ENCODE measurements around the gene GIT1. TPM values are rescaled to one million over a fixed set of nuclear protein-coding genes. Genes with fewer than 3 reads are reported as not detected.

The GIT1 gene
- total RNA-seq, 6 donors from 2014 or later = 34.6 to 88.4 (median 45.5) TPM

GRCh38 chr17:29588562-29589411 is 661 bp downstream of the GIT1 start:
- DNase-seq = peak in 1 of 2 donors; percentile 89
- no peaks in the 10 kb centered on the region for H3K36me3 ChIP-seq
- TF ChIP-seq CTCF (IDR thresholded peaks at IDR 0.05) (peak in 2 of 6 experiments; percentile 6 to 7), EP300 (IDR thresholded peaks at IDR 0.05) (no peak), POLR2AphosphoS5 (IDR thresholded peaks at IDR 0.05) (peak in 1 of 2 donors; percentile 2), POLR2A (IDR thresholded peaks at IDR 0.05) (no peak)
- WGBS, 2 donors = 2% methylated on average over 24 of the region's 72 CpGs; no CpG with 5 or more reads in 1 of the 2 donors
- no peaks in the 10 kb centered on the region for H3K9me3 ChIP-seq
- ATAC-seq (ENCODE audit: low FRiP score in 2 of 2) = no peak
- peaks cover 75 to 79% (median 78%) of the 10 kb centered on the region in 4 donors for H3K4me1 ChIP-seq
- H3K27ac ChIP-seq = peak overlapping the region; percentile 84 to 92 (median 89)
- peak overlapping the region; percentile 54 to 95 (median 82) for H3K4me3 ChIP-seq
- peaks cover 0 to 3% (median 0%) of the 10 kb centered on the region in 4 donors for H3K27me3 ChIP-seq

GRCh38 chr17:29588017-29588561 is 1.4 kb downstream of the GIT1 start:
- TF ChIP-seq CTCF (IDR thresholded peaks at IDR 0.05) (no peak), POLR2AphosphoS5 (IDR thresholded peaks at IDR 0.05) (peak; percentile 31 to 42), EP300 (IDR thresholded peaks at IDR 0.05) (no peak), POLR2A (IDR thresholded peaks at IDR 0.05) (peak in 1 of 4 donors; percentile 26)
- peaks cover 75 to 83% (median 79%) of the 10 kb centered on the region in 4 donors for H3K4me1 ChIP-seq
- H3K36me3 ChIP-seq = peaks cover 0 to 5% (median 0%) of the 10 kb centered on the region in 4 donors
- ATAC-seq (ENCODE audit: low FRiP score in 2 of 2) = no peak
- WGBS, 2 donors = 8 to 30% methylated on average over 2 to 8 of the region's 8 CpGs
- DNase-seq = no peak
- peaks cover 0 to 3% (median 0%) of the 10 kb centered on the region in 4 donors for H3K27me3 ChIP-seq
- H3K4me3 ChIP-seq = peak overlapping the region; percentile 54 to 95 (median 82)
- H3K9me3 ChIP-seq = no peaks in the 10 kb centered on the region
- peak overlapping the region; percentile 84 to 92 (median 89) for H3K27ac ChIP-seq

GRCh38 chr17:29587591-29587990 is 1.9 kb downstream of the GIT1 start:
- WGBS, 2 donors = 81 to 92% methylated on average over 6 of the region's 6 CpGs
- Histone ChIP-seq H3K9me3 (no peaks in the 10 kb centered on the region), H3K27ac (peak overlapping the region; percentile 84 to 92 (median 89)), H3K4me3 (peak overlapping the region; percentile 54 to 95 (median 82)), H3K27me3 (peaks cover 0 to 3% (median 0%) of the 10 kb centered on the region in 4 donors), H3K4me1 (peaks cover 70 to 81% (median 76%) of the 10 kb centered on the region in 4 donors), H3K36me3 (peaks cover 0 to 10% (median under 1%) of the 10 kb centered on the region in 4 donors)
- ATAC-seq (ENCODE audit: low FRiP score in 2 of 2) (no peak), DNase-seq (no peak)
- no peak for TF ChIP-seq EP300 (IDR thresholded peaks at IDR 0.05)
- TF ChIP-seq CTCF (IDR thresholded peaks at IDR 0.05) = no peak
- no peak for TF ChIP-seq POLR2A (IDR thresholded peaks at IDR 0.05)
- TF ChIP-seq POLR2AphosphoS5 (IDR thresholded peaks at IDR 0.05) = no peak

- peaks cover 0 to 17% (median 7%) of the 10 kb centered on the region in 4 donors for H3K36me3 ChIP-seq
- H3K27ac ChIP-seq = peak overlapping the region; percentile 84 to 92 (median 89)
- peaks cover 0 to under 1% (median 0%) of the 10 kb centered on the region in 4 donors for H3K27me3 ChIP-seq
- WGBS, 2 donors = 59 to 64% methylated on average over 6 to 9 of the region's 9 CpGs
- H3K4me1 ChIP-seq = peaks cover 63 to 74% (median 69%) of the 10 kb centered on the region in 4 donors
- DNase-seq (no peak), ATAC-seq (ENCODE audit: low FRiP score in 2 of 2) (no peak)
- TF ChIP-seq POLR2A (IDR thresholded peaks at IDR 0.05) = no peak
- no peak for TF ChIP-seq CTCF (IDR thresholded peaks at IDR 0.05)
- TF ChIP-seq EP300 (IDR thresholded peaks at IDR 0.05) = no peak
- TF ChIP-seq POLR2AphosphoS5 (IDR thresholded peaks at IDR 0.05) = no peak
- no peaks in the 10 kb centered on the region for H3K9me3 ChIP-seq
- peak overlapping the region in 3 of 4 donors; percentile 43 to 95 (median 81) for H3K4me3 ChIP-seq
These were observed 2.6 kb downstream of the GIT1 start for GRCh38 chr17:29586676-29587469.
